ENCODE measurements around the gene AFAP1L2.

- TF ChIP-seq CTCF (IDR thresholded peaks at IDR 0.05) (no peak), EZH2 (IDR thresholded peaks at IDR 0.05) (no peak)
These were observed 7.8 kb downstream of the AFAP1L2 start for GRCh38 chr10:114396464-114396863.

Data from neural progenitor cell (in vitro differentiated cells).